Right atrium auricular region (tissue), 2 donors: Measurements from ENCODE around the gene CACHD1. TPM values are rescaled to one million over a fixed set of nuclear protein-coding genes. Genes with fewer than 3 reads are reported as not detected.

Experiments used
- DNase-seq: peaks from one replicate; pipeline ENCODE4 v3.0.0-alpha.2; 2019; ENCODE audit warnings: low spot score
- H3K27ac ChIP-seq, 2 donors: fragments of 200-600 bp; sonication (generic); 1 replicate in 1 of 2; 2 replicates in 1 of 2; pipeline ENCODE4 v1.5.1; 2016 to 2019
- H3K27me3 ChIP-seq, 2 donors: fragments of 200-600 bp; sonication (generic); one replicate each; pipeline versions ENCODE4 v1.5.1 to v1.6.0; 2017 to 2019
- H3K36me3 ChIP-seq: fragments of 200-600 bp; sonication (generic); one replicate; pipeline ENCODE4 v1.5.1; 2016
- H3K4me1 ChIP-seq, 2 donors: fragments of 200-600 bp; sonication (generic); one replicate each; pipeline versions ENCODE4 v1.5.1 to v1.6.0; 2017 to 2019
- H3K4me3 ChIP-seq, 2 donors: fragments of 200-600 bp; sonication (generic); 1 replicate in 1 of 2; 2 replicates in 1 of 2; pipeline ENCODE4 v1.5.1; 2017 to 2019; ENCODE audit warnings: mild to moderate bottlenecking in 1 of 2, moderate library complexity in 1 of 2
- H3K9me3 ChIP-seq, 2 donors: fragments of 200-600 bp; sonication (generic); one replicate each; pipeline ENCODE4 v1.5.1; 2019
- total RNA-seq, 2 donors: library from RNA; depleted of rRNA; stranded (reverse); fragments of >200 nt; gene quantifications; one replicate each; pipeline ENCODE4 v1.1.0, GENCODE V29; 2016
- TF ChIP-seq, protein P1 (sequence below), 2 donors: fragments of 200-600 bp; sonication (generic); IDR thresholded peaks; one replicate each; pipeline ENCODE4 v1.5.1; 2019; ENCODE audit warnings: antibody characterized with exemption in 2 of 2

CACHD1 gene
- total RNA-seq, 2 donors from 2014 or later = 3.1 to 8.5 TPM

DNA sequence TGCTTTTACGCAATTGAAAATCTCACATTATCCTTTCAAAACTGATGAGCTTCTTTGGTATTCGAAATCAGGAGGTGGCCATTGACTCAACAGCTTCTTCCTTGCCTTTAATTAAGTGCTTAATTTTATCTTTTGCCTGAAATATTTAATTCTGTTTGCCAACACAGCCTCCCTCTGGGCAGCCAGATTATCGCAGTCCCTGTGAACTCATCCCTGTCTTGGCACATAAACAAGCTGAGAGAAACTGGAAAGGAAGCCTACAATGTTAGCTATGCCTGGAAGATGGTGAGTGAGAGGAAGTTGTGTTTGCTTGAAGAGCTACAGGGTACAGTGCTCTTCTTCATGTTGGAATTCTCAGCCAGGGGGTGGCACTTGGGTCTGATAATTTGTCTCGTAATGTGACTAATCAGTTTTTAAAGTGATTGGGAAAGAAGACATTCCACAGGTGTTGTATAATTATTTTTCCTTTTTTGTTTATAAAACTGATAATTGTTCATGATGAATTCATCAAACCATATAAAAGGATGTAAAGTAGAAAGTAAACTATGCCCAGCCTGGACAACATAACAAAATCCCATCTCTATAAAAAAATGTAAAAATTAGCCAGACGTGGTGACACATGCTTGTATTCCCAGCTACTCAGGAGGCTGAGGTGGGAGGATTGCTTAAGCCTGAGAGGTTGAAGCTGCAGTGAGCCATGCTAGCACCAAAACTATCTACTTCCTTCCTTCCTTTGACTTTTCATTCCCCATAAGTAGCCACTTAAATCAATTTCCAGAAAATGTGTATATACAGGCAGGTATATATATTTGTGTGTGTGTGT is 184.8 kb downstream of the CACHD1 start:
- no peak overlapping the region for H3K4me3 ChIP-seq
- H3K4me1 ChIP-seq = no peaks in the 10 kb centered on the region
- DNase-seq = no peak
- H3K27me3 ChIP-seq = no peaks in the 10 kb centered on the region
- TF ChIP-seq, protein P1, sequence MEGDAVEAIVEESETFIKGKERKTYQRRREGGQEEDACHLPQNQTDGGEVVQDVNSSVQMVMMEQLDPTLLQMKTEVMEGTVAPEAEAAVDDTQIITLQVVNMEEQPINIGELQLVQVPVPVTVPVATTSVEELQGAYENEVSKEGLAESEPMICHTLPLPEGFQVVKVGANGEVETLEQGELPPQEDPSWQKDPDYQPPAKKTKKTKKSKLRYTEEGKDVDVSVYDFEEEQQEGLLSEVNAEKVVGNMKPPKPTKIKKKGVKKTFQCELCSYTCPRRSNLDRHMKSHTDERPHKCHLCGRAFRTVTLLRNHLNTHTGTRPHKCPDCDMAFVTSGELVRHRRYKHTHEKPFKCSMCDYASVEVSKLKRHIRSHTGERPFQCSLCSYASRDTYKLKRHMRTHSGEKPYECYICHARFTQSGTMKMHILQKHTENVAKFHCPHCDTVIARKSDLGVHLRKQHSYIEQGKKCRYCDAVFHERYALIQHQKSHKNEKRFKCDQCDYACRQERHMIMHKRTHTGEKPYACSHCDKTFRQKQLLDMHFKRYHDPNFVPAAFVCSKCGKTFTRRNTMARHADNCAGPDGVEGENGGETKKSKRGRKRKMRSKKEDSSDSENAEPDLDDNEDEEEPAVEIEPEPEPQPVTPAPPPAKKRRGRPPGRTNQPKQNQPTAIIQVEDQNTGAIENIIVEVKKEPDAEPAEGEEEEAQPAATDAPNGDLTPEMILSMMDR (IDR thresholded peaks at IDR 0.05) = peak in 1 of 2 donors; percentile 32
- no peaks in the 10 kb centered on the region for H3K36me3 ChIP-seq
- no peaks in the 10 kb centered on the region for H3K9me3 ChIP-seq
- H3K27ac ChIP-seq = no peak overlapping the region

DNA sequence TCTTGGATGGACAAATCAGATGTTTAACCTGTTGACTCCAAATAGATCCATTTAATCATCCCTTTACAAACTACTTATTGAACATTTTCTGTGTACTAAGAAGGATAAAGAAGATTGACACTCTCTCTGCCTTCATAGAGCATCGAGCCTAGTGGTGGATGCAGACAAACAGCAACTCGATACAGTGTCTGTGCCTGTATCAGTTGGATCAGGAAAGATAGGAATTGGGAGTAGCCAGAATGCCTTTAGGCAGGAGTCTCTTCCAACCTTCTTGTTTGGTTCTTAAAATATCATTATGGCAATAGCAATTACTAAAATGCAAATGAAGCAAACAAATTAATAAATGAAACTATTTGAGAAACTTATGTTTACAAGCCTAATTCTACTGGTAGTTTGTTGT is 185.9 kb downstream of the CACHD1 start:
- no peaks in the 10 kb centered on the region for H3K4me1 ChIP-seq
- DNase-seq = no peak
- H3K27ac ChIP-seq = no peak overlapping the region
- TF ChIP-seq, protein P1 (IDR thresholded peaks at IDR 0.05) = no peak
- no peaks in the 10 kb centered on the region for H3K27me3 ChIP-seq
- no peak overlapping the region for H3K4me3 ChIP-seq
- H3K9me3 ChIP-seq = no peaks in the 10 kb centered on the region
- no peaks in the 10 kb centered on the region for H3K36me3 ChIP-seq

DNA sequence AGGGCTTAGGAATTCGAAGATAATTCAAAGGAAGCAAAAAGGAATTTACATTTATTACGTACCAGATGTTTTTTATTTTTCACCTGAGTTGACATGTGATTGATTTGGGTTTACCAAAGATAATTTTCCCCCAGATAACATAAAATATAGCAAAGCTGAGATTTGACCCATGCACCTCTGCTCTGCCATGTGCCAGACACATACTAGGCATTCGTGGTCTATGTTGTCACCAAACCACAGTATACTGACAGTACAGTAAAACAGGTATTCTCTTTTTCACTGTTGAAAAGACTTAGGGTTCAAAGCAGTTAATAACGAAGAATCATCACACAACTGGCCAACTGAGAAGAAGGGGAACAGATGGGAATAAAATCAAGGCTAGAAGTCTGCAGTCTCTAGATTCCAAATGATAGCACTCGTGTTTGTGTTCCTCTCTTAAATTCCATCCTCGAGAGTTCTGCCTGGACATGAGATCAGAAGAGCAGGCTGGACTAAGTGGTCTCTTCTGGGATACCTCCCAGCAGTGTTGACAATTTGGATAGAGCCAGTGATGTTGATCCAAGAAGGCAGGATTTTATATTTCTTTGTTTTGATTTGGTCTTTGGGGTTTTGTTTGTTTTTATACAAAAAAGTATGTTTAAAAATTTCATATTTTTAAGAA is 189.7 kb downstream of the CACHD1 start:
- Histone ChIP-seq H3K9me3 (no peaks in the 10 kb centered on the region), H3K4me3 (no peak overlapping the region), H3K27ac (no peak overlapping the region), H3K4me1 (no peaks in the 10 kb centered on the region), H3K27me3 (no peaks in the 10 kb centered on the region), H3K36me3 (no peaks in the 10 kb centered on the region)
- DNase-seq = no peak
- TF ChIP-seq, protein P1 (IDR thresholded peaks at IDR 0.05) = no peak

DNA sequence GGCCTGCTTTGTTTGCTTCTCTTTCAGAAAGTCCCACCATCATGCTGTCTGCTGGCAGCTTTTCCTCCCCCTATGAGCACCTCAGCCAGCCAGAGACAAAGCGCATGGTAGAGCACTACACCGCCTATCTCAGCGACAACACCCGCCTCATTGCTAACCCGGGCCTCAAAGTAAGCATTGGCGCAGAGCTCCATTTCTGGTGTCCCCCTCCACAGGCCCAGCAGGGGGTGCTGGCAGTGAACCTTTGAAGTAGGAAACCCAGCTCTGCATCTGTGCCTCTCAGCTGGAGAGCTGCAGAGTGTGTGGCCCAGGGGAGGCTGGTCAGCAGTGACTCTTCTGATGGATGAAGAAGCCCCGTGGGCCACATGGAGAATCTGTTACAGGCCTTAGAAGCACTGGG is 193.7 kb downstream of the CACHD1 start:
- Histone ChIP-seq H3K27me3 (no peaks in the 10 kb centered on the region), H3K27ac (no peak overlapping the region), H3K36me3 (no peaks in the 10 kb centered on the region), H3K4me3 (no peak overlapping the region), H3K4me1 (no peaks in the 10 kb centered on the region), H3K9me3 (no peaks in the 10 kb centered on the region)
- TF ChIP-seq, protein P1 (IDR thresholded peaks at IDR 0.05) = no peak
- no peak for DNase-seq

DNA sequence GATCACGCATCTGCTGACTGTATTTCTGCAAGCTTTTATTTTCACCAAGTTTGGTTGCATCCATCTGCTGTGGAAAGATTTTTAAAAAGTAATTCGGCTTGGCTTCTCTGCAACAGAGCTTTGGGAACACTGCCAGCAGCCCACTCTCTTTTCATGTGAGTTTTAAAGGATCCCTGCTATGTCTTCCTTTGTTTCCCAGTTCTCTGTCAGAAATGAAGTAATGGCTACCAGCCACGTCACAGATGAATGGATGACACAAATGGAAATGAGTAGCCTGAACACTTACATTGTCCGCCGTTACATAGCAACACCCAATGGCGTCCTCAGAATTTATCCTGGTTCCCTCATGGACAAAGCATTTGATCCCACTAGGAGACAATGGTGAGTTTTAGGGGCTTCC is 194.4 kb downstream of the CACHD1 start:
- H3K27ac ChIP-seq = no peak overlapping the region
- no peak for DNase-seq
- TF ChIP-seq, protein P1 (IDR thresholded peaks at IDR 0.05) = no peak
- H3K9me3 ChIP-seq = no peaks in the 10 kb centered on the region
- no peak overlapping the region for H3K4me3 ChIP-seq
- no peaks in the 10 kb centered on the region for H3K4me1 ChIP-seq
- H3K36me3 ChIP-seq = no peaks in the 10 kb centered on the region
- H3K27me3 ChIP-seq = no peaks in the 10 kb centered on the region
